ENCODE measurements around the gene NOL4L. TPM values are rescaled to one million over a fixed set of nuclear protein-coding genes. Genes with fewer than 3 reads are reported as not detected.
"Not testable (repeated sequence)": the region's sequence is repeated elsewhere in the genome, so short reads cannot be mapped to it uniquely, and the experiment has no call there.

Gene NOL4L
- total and polyA plus RNA-seq, 2 experiments from 2014 or later, result 38.8 to 39.2 TPM

- TF ChIP-seq ZNF462 (CRISPR knock-in tag; IDR thresholded peaks at IDR 0.05) (no peak), EZH2 (IDR thresholded peaks at IDR 0.05; ENCODE audit: low read depth, unreplicated experiment) (no peak), JUNB (IDR thresholded peaks at IDR 0.05; ENCODE audit: unreplicated experiment) (no peak), ETS1 (IDR thresholded peaks at IDR 0.05) (no peak), CREB1 (CRISPR knock-in tag; IDR thresholded peaks at IDR 0.05; ENCODE audit: low read depth) (no peak), REST (IDR thresholded peaks at IDR 0.05; ENCODE audit: unreplicated experiment) (no peak)
Measured at GRCh38 chr20:32466739-32467505, 118.2 kb downstream of the NOL4L start (continued).

GRCh38 chr20:32465901-32466675 is 119.0 kb downstream of the NOL4L start:
- H3K9me2 ChIP-seq (ENCODE audit: insufficient read depth); H2AFZ ChIP-seq; H3K36me3 Mint-ChIP-seq (ENCODE audit: low read depth); H3K36me3 ChIP-seq (ENCODE audit: insufficient read depth); DNase-seq (ENCODE audit: low spot score); H3K27ac Mint-ChIP-seq; H3K4me3 Mint-ChIP-seq; H3K27me3 ChIP-seq (ENCODE audit: insufficient read depth); H3K9me3 Mint-ChIP-seq; H3K4me3 ChIP-seq; H3K4me2 ChIP-seq: not testable (repeated sequence)
- Histone ChIP-seq H3K4me1 (ENCODE audit: insufficient read depth) (peaks cover 45% of the 10 kb centered on the region), H3K79me2 (replicated peaks; ENCODE audit: insufficient read depth) (peaks cover 57% of the 10 kb centered on the region), H4K20me1 (replicated peaks; ENCODE audit: insufficient read depth) (peaks cover 49% of the 10 kb centered on the region), H3K27ac (ENCODE audit: low read depth) (peak overlapping the region; percentile 74), H3F3A (replicated peaks; ENCODE audit: low read depth) (peaks cover 16% of the 10 kb centered on the region)
- Mint-ChIP-seq H3K4me1 (peaks cover 24% of the 10 kb centered on the region), H3K27me3 (ENCODE audit: insufficient read depth, low read depth, poor library complexity) (peaks cover 16% of the 10 kb centered on the region)
- 0 out of 3 replicates have a peak, but pooled peaks have one; percentile 3 for ATAC-seq

All from GM23338 (cell line).